Ascending aorta (tissue), 2 donors: ENCODE data around the gene MAPK11. TPM values are rescaled to one million over a fixed set of nuclear protein-coding genes. Genes with fewer than 3 reads are reported as not detected.

Experiments used
- DNase-seq, 2 donors: peaks; one replicate each; pipeline ENCODE4 v3.0.0-alpha.2; 2019; ENCODE audit warnings: low spot score in 2 of 2
- H3K27ac ChIP-seq, 2 donors: fragments of 200-600 bp; sonication (generic); one replicate each; pipeline ENCODE4 v1.5.1; 2016 to 2017; ENCODE audit warnings: mild to moderate bottlenecking in 1 of 2
- H3K27me3 ChIP-seq: fragments of 200-600 bp; sonication (generic); one replicate; pipeline ENCODE4 v1.5.1; 2017
- H3K36me3 ChIP-seq, 2 donors: fragments of 200-600 bp; sonication (generic); one replicate each; pipeline ENCODE4 v1.5.1; 2016
- H3K4me1 ChIP-seq, 2 donors: fragments of 200-600 bp; sonication (generic); one replicate each; pipeline ENCODE4 v1.5.1; 2016 to 2017; ENCODE audit warnings: mild to moderate bottlenecking in 1 of 2
- H3K4me3 ChIP-seq, 2 donors: fragments of 200-600 bp; sonication (generic); one replicate each; pipeline ENCODE4 v1.5.1; 2016 to 2017; ENCODE audit warnings: mild to moderate bottlenecking in 1 of 2
- H3K9me3 ChIP-seq, 2 donors: fragments of 200-600 bp; sonication (generic); one replicate each; pipeline ENCODE4 v1.5.1; 2016
- CTCF ChIP-seq, 3 experiments: fragments of 200-600 bp in 2 of 3; fragments of 450-650 bp in 1 of 3; sonication (generic) in 2 of 3; IDR thresholded peaks; one replicate each; pipeline ENCODE4 v1.5.1; 2016 to 2019; ENCODE audit warnings: antibody characterized with exemption in 3 of 3, mild to moderate bottlenecking in 1 of 3, moderate library complexity in 1 of 3
- intact Hi-C: fragments of 100-400 bp; cut with DNase I; formaldehyde crosslinking; loops from one replicate; pipeline ENCODE4 v1.15.1; 2023
- total RNA-seq: library from RNA; depleted of rRNA; stranded (reverse); fragments of >200 nt; gene quantifications from one replicate; pipeline ENCODE4 v1.1.0, GENCODE V29; 2016

The MAPK11 gene
- total RNA-seq, 1 donor from 2014 or later, result 117 TPM

GRCh38 chr22:50303848-50304527, 33.8 kb upstream of the MAPK11 start:
- H3K9me3 ChIP-seq, result no peaks in the 10 kb centered on the region
- TF ChIP-seq CTCF (IDR thresholded peaks at IDR 0.05), result no peak
- DNase-seq, result no peak
- peak overlapping the region; percentile 86 to 96 for H3K27ac ChIP-seq
- intact Hi-C loops, result loop anchor here (2.0 to 10.0 kb wide), 2 partner anchors 59 to 369 kb away; partner anchors contain the start of gene TUBGCP6
- peak overlapping the region; percentile 71 to 95 for H3K4me3 ChIP-seq
- no peaks in the 10 kb centered on the region for H3K36me3 ChIP-seq
- peaks cover 64 to 75% of the 10 kb centered on the region in 2 donors for H3K4me1 ChIP-seq
- no peaks in the 10 kb centered on the region for H3K27me3 ChIP-seq

- H3K9me3 ChIP-seq, result no peaks in the 10 kb centered on the region
Observed at GRCh38 chr22:50303515-50303847, 33.3 kb upstream of the MAPK11 start.

GRCh38 chr22:50302564-50302963, 32.4 kb upstream of the MAPK11 start:
- Histone ChIP-seq H3K9me3 (no peaks in the 10 kb centered on the region), H3K4me3 (no peak overlapping the region), H3K27ac (peak overlapping the region; percentile 86 to 96), H3K27me3 (no peaks in the 10 kb centered on the region), H3K36me3 (no peaks in the 10 kb centered on the region), H3K4me1 (peaks cover 59 to 73% of the 10 kb centered on the region in 2 donors)
- TF ChIP-seq CTCF (IDR thresholded peaks at IDR 0.05), result no peak
- intact Hi-C loops, result loop anchor here (10.0 kb wide), 1 partner anchor 368 kb away; no protein-coding TSS in a partner anchor
- no peak for DNase-seq

More at GRCh38 chr22:50303515-50303847, 33.3 kb upstream of the MAPK11 start:
- no peak for DNase-seq
- Histone ChIP-seq H3K4me1 (peaks cover 64 to 76% of the 10 kb centered on the region in 2 donors), H3K27me3 (no peaks in the 10 kb centered on the region), H3K36me3 (no peaks in the 10 kb centered on the region), H3K4me3 (peak overlapping the region; percentile 71 to 95), H3K27ac (peak overlapping the region; percentile 86 to 96)
- intact Hi-C loops, result loop anchor here (10.0 kb wide), 1 partner anchor 369 kb away; no protein-coding TSS in a partner anchor
- TF ChIP-seq CTCF (IDR thresholded peaks at IDR 0.05), result no peak

GRCh38 chr22:50302041-50302541, 31.9 kb upstream of the MAPK11 start:
- peak overlapping the region in 1 of 2 donors; percentile 5 for H3K4me3 ChIP-seq
- TF ChIP-seq CTCF (IDR thresholded peaks at IDR 0.05), result no peak
- intact Hi-C loops, result loop anchor here (10.0 kb wide), 1 partner anchor 367 kb away; no protein-coding TSS in a partner anchor

GRCh38 chr22:50301581-50301991, 31.4 kb upstream of the MAPK11 start:
- Histone ChIP-seq H3K9me3 (no peaks in the 10 kb centered on the region), H3K27ac (peak overlapping the region; percentile 86 to 96), H3K4me3 (peak overlapping the region in 1 of 2 donors; percentile 5), H3K4me1 (peaks cover 59 to 80% of the 10 kb centered on the region in 2 donors), H3K27me3 (no peaks in the 10 kb centered on the region), H3K36me3 (no peaks in the 10 kb centered on the region)
- intact Hi-C loops, result loop anchor here (10.0 kb wide), 1 partner anchor 367 kb away; no protein-coding TSS in a partner anchor
- DNase-seq, result no peak
- no peak for TF ChIP-seq CTCF (IDR thresholded peaks at IDR 0.05)

More at GRCh38 chr22:50302041-50302541, 31.9 kb upstream of the MAPK11 start:
- Histone ChIP-seq H3K36me3 (no peaks in the 10 kb centered on the region), H3K4me1 (peaks cover 59 to 75% of the 10 kb centered on the region in 2 donors), H3K27me3 (no peaks in the 10 kb centered on the region), H3K27ac (peak overlapping the region; percentile 86 to 96), H3K9me3 (no peaks in the 10 kb centered on the region)
- DNase-seq, result no peak
